GM18909 (cell line): Measurements from ENCODE around the gene SNRPB2.

ENCODE experiments used
- ATAC-seq: cut with Tn5 transposase; IDR thresholded peaks from one replicate; pipeline ENCODE4 v1.9.1; 2021; ENCODE audit warnings: mild to moderate bottlenecking; ENCODE audit not compliant: unreplicated experiment, poor library complexity

Gene SNRPB2

DNA sequence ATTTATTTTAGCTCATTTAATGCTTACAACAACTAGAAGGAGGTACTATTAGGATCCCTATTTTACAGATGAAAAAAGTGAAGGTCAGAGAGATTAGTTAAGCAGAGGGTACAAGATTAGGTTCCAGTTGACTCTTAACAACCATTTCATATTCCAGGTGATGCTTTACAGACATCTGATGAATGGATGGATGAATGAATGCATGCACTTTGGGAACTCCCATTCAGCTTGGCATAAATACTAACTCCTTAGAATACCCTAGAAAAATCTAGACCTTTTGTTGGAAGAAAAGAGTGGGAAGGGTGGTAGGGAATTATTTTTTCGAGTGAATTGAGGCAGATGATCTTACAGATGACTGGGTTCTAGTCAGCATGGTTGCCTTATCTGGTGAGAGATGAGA lies 746 bp upstream of the SNRPB2 start:
- no peak for ATAC-seq

DNA sequence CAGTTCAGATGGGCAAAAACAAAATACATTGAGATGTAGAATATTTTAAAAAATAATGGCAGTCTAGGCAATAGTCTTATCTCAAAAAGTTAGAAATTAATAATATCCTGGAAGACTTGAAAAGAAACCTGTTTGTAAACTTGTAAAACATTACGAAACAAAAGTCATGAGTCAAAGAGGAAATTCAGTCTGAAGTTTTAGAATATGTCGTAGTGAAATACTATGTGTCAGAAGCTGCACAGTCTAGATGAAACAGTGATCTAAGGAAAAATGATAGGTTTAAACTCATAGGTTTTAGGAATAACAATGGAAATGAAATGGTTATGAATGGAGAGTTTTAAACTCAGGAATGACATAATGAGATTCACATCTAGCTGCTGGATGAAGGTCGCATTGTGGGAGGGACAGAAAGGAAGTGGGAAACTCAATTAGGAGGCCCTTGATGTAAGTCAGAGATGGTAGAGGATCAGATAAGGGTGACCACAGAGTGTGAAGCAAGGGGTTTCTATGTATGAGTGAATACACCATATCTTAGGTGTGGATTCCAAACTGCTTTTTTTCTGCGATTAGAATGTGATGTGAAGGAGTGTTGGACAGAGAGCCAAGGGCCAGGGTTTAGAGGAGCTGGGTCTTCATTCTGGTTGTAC lies 2.8 kb downstream of the SNRPB2 start:
- ATAC-seq: no peak

DNA sequence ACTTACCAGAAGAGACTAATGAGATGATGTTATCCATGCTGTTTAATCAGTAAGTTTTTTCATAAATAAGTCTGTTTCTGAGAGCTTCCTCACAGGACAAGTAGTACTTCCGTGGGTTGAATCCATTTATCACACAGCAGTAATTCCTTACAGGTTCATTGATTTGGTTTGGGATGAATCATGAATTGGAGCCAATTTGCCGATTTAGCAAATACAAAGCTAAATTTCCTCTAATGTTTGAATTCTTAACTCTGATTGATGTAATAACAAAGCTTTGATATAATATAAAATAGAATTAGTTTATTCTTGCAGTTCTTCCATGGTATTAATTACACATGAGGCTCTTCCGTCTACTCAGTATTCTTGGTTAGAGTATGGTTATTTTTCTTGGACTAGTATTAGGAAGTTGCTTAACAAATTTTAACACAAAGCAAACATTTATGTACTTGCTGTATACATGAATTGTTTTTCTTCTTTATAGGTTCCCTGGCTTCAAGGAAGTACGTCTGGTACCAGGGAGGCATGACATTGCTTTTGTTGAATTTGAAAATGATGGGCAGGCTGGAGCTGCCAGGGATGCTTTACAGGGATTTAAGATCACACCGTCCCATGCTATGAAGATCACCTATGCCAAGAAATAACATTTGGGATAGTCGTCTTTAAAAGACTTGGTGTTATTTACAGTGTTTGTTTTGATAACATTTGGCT lies 10.7 kb downstream of the SNRPB2 start:
- no peak for ATAC-seq

DNA sequence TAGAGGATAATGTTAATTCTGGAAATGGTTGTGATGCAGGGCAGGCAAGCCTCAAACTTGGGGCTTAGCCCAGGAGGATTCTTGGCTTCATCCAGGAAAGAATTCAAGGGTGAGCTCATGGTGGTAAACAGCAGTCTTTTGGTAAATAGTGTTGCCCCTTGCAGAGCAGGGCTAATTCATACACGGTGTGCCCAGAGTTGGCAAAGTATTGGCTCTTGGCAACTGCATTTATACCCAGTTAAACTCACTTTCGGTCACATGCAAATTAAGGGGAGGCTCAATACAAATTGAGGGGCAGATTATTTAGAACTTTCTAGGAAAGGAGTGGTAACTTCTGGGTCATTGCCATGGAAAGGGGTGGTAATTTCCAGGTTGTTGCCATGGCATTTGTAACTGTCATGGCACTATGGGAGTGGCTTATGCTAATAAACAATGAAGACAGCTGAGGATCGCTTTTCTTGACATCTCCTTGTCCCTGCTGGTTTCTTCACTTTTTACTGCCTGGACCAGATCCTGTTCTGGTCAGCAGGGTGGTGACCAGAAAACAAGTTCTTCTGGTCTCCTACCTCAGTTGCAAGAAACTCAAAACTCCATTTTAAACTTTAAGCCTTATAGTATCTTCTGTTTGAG lies 14.5 kb downstream of the SNRPB2 start:
- no peak for ATAC-seq

DNA sequence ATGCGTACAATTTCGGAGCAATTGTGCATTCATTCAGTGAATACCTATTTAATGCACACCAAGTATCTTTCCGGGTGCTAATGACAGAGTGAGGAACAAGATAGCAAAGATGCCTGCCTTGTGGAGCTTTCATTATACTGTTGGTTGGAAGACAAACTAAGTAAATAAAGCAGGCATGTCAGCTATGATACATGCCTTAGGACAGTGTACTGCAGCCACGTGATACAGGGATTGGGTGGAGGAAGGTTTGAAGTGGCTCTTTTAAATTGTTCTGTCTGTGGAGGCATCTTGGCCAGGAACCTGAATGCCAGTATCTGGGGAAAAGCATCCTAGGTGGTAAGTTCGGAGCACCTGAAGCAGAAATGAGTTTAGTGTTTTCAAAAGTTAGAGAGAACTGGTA lies 15.4 kb downstream of the SNRPB2 start:
- no peak for ATAC-seq

DNA sequence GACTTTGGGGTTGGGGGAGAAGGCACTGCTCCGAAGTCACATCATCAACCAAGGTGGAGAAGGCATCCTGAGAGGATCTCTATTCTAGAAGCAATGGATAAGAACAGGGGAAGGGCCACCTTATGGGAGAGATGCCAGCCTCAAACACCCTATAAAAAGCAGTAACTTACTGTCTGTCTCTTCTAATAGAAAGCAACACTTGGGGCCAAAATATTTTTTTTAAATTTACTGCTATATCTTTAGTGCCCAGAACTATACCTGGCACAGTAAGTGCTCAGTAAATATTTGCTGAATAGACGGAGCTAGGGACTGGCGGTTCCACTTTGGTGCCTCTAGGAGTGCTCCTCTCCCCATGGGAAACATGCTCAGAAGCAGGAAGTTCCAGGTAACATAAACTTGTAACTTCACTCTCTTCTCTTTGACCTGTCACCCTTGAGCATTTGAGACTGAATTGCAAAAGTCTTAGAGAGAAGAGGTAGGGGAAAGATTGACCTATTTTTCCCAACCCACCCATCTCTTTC lies 17.5 kb downstream of the SNRPB2 start:
- no peak for ATAC-seq

DNA sequence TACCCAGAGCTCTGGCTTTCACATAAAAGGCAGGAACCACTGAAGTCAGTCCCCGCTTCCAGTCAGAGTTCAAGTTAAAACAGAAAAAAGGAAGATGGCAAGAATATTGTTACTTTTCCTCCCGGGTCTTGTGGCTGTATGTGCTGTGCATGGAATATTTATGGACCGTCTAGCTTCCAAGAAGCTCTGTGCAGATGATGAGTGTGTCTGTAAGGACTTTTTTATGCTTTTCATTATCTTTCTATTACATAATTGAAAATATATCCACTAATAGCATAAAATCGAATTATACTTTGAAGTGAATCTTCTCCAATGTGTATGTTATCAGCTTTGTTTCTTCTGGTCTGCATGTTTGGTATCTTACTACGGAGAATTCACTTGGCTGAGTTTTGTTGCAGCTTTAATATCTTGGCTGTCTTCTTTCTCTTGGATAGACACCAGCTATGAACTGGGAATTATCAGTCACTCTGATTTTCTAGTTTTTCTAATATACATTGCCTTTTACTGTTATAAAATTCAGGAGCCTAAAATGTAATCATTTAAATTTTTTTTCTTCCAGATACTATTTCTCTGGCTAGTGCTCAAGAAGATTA lies 18.6 kb downstream of the SNRPB2 start, which contains the start of gene OTOR:
Gene OTOR (plus strand): TSS at position 51 of the 593 bp plus-strand sequence. CDS start 44 bp downstream, at position 95.
- ATAC-seq: no peak

DNA sequence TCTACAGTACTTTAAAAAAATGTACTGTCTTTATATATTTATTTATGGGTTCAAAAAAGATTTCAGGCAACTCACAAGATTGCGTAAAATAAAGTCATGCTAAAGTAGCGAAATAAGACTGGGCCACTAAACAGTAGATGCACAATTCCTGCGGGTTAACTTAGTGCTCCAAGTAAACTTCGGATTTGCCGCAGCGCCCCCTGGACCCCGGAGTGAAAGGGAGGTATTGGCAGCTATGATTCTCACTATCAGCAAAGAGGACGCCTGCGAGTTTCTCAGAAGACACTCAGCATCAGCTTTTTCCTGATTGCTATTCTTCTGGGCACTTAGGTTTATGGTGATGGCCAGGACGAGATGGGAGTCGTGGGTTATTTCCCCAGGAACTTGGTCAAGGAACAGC lies 19.7 kb downstream of the SNRPB2 start:
- ATAC-seq: no peak

DNA sequence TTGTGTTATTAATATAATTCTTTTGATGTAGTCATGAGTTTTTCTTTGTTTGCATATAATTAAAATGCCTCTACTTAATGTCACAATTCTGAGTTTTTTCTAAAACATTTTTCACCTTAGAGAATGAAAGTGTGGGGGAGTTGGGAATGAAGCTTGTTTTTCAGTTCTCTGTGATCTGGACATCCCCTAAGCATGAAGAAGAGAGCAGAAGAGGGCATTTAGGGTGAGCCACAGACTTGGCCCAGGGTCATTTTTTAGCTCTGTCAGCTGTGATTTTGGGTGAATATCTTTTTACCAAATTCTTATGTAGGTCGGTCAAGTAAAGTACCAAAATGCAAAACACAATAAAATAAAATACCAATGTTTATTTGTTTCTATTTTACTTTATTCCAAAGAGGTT lies 22.3 kb downstream of the SNRPB2 start:
- ATAC-seq: no peak

DNA sequence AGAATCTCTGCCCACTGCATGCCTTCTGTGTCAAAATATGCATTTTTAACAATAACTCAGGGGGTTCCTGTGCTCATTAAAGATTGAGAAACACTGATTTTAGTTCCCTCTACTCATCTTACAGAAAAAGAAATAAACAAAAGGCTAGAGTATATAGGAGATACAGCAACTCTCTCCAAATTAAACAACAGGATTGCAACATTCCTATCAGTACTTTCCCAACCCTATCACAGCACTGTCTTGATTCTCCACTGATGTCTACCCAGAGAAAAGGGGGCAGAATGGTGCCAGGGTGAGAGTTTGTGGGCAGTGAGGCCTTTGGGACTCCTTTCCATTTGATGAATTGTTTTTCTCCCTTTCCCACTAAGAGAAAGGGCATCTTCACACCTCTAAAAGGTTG lies 23.1 kb downstream of the SNRPB2 start:
- ATAC-seq: no peak

DNA sequence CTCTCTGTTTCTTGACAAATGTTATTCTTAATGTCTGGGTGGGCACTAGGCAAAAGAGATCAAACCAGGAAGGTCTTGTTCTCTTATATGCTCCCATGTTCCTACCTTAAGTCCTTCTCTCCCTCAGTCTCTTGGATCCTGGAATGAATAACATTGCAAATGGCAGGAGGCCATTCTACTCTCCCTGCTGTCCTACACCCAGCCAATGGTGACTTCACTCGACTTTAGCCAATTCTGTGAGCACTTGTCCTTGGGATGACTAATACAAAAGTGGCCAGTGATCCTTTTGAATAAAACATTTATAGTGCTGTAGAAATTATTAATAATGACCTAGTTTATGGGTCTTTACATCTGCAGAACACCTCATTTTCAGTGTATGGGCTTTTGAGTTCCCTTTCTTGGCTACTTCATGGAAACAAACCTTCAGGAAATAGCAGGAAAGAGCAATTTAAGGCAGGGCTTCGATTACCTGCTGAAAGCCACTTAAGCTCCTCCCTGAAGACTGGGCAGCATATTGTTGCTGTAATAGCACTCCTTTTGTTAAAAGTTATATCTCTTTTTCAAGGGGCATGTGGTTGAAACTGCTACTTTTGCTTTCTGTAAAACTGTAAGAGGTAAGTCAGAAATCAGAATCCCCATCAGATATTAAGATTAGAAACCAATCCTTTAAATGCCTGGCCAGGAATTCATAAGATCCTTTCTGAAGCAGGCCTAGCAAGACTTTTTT lies 28.8 kb downstream of the SNRPB2 start:
- ATAC-seq: no peak

DNA sequence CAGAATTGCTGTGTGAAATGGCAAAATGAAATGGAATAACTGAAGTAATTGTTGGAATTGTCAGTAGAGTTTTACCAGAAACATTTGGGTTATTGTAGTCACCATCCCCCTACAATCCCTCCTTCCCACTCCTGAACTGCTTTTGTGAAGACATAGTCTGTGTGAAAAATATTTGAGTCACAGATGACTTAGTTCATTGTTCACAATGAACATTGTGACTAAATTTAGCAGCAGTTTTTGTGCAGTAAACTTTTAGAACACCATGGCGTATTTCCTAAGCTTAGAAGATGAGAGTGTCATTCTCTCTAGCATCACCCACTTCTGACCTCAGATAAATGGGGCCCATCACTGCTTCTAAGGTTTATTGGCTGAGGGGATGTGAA lies 29.3 kb downstream of the SNRPB2 start:
- ATAC-seq: no peak

DNA sequence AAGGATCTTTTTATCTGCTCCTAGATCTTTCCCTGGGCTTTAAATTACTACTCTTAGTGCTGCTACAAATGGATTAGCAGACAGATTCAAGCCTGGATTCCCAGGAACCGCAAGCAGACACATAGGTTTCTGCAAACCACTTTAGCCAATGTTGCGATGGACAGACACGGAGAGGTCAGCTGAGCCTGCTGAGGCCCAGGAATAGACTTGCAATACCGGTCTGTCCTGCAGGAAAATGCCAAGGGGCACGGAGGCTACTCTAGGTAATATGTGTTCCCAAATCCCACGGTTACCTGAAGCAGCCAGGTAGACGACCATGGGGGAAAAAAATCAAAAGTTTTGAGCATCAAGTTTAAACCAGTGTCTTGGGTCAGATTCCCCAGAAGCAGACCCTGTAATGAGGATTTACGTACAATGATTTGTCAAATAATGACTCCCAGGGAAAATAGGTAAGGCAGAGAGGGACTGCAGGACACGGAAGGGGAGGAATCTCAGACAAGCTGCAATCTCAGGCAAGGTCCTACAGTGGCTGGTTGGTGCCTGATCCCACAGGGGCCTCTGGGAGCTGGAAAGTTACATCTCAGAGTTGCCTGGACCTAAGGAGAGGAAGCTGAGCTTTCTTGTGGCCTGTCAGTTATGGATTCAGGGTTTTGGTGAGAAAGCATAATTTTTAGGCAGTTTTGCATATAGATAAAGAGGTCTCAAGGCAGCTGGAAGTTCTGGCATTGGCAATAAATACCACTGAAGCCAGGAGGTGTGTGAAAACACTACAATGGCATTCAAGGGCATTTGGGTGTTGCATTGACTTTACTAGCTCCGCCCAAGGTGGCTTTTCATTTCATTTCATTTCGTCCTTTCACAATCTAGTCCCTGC lies 30.8 kb downstream of the SNRPB2 start:
- ATAC-seq: peak; percentile 10

DNA sequence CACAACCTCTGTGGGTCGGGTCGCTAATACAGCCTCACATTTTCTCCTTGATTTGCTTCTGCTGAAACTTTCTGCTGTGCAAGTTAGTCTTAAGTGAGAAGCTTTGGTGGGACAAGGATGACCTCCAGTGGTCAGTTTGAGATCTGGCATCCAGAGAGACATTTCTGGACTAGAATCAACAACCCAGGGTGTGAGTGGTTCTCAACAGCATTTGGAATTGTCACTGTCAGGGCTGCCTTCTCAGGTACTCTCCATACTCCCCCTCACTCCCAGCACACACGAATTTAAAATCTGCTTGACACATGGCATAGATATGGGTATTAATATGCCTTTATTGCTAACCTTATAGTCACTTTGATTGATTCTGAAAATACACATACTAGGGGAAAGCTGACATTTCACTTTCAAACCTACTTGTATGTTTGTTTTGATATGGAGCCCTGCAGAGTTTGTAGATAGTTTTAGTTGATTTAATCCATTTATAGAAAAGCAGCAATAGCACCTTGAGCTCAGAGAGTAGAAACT lies 31.5 kb downstream of the SNRPB2 start:
- ATAC-seq: peak; percentile 78

DNA sequence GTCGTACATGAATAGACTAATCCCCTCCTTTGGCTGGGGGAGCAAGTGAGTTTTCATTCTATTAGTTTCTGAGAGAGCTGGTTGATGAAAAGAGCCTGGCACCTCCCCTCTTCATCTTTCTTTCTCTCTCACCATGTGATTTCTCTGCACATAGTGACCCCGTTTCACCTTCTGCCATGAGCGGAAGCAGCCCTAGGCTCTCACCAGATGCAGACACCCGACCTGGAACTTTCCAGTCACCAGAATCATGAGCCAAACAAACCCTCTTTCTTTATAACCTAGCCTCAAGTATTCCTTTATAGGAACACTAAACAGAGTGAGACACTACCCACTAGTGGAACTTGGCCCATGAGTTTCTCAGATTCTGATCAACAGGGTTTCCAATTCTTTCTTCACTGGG lies 34.7 kb downstream of the SNRPB2 start:
- ATAC-seq: no peak

DNA sequence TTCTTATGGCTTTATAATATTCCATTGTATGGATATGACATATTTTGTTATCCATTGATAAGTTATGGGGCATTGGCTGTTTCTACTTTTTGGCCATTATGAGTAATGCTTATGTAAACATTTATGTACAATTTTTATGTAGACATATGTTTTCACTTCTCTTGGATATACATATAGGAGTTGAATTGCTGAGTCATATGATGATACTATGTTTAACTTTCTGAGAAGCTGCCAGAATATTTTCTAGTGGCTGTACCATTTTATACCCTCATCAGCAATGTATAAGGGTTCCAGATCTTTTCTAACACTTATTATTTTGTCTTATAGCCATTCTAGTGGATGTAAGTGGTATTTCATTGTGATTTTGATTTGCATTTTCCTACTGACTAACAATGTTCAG lies 41.4 kb downstream of the SNRPB2 start:
- no peak for ATAC-seq

DNA sequence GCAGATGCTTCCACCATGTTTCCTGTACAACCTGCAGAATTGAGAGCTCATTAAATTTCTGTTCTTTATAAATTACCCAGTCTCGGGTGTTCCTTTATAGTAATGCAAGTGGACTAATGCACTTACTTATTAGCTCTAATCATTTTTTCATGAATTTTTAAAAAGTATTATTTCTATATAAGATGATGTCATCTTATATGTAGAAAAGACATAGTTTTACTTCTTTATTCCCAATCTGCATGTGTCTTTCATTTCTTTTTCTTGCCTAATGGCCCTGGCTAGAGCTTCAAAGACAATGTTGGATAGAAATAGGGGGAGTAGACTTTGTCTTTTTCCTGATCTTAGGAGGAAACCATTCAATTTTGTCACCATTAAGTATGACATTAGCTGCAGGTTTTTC lies 46.1 kb downstream of the SNRPB2 start:
- ATAC-seq: no peak

DNA sequence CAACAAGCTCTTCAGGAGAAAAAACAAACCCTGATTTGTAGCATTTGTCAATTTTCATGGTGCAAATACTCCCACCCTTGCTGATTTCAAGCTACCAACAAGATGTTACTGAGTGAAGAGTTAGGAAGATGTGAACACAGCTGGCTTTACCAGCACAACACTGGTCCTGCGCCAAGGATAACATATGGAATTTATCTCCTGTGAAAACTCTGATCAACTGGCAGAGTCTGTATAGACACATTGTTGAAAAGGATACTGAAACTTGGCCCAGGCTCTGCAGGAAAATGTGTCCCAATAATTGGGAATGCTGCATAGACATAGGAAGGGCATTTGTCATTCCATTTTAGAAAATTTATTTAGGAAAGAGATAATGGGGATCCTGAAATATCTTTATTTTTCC lies 47.3 kb downstream of the SNRPB2 start:
- no peak for ATAC-seq

DNA sequence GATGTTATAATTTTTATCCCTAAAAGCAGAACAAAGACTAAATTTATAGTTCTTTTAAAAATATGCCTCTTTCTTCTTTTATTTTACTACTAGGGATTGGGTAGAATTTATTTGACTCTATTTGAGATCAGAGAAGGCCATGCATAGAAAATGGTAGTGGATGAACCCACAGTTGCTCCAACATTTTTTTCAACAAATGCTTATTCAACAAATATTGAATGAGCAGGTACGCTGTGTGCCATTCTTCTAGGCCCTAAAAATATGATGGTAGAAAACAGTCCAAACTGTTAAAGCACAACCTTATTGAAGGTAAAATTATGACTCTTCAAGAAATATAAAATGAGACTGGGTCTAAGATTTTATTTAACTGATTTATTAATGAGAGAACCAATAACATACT lies 48.3 kb downstream of the SNRPB2 start:
- ATAC-seq: no peak
